Thoracic aorta (tissue), 2 donors: Measurements from ENCODE around the gene USP33. TPM values are rescaled to one million over a fixed set of nuclear protein-coding genes. Genes with fewer than 3 reads are reported as not detected.
"Not testable (repeated sequence)": the region's sequence is repeated elsewhere in the genome, so short reads cannot be mapped to it uniquely, and the experiment has no call there.

Source experiments
- ATAC-seq: fragments of 150-250 bp; one replicate; pipeline ENCODE4 v1.8.0; 2017; ENCODE audit warnings: low read depth; ENCODE audit not compliant: insufficient number of reproducible peaks, low FRiP score
- DNase-seq: peaks from one replicate; pipeline ENCODE4 v3.0.0-alpha.2; 2020; ENCODE audit warnings: low spot score
- H3K27ac ChIP-seq, 2 donors: fragments of 200-600 bp; sonication (generic); 1 replicate in 1 of 2; 2 replicates in 1 of 2; pipeline ENCODE4 v1.5.1; 2016; ENCODE audit warnings: mild to moderate bottlenecking in 2 of 2, moderate library complexity in 2 of 2
- H3K27me3 ChIP-seq: fragments of 200-600 bp; sonication (generic); replicated peaks from 2 replicates; pipeline ENCODE4 v1.6.0; 2016; ENCODE audit warnings: mild to moderate bottlenecking; ENCODE audit not compliant: insufficient read depth
- H3K36me3 ChIP-seq: fragments of 200-600 bp; sonication (generic); one replicate; pipeline ENCODE4 v1.5.1; 2016
- H3K4me1 ChIP-seq, 2 donors: fragments of 200-600 bp; sonication (generic); 1 replicate in 1 of 2; 2 replicates in 1 of 2; pipeline versions ENCODE4 v1.5.1 to v1.6.0; 2016; ENCODE audit warnings: low read depth in 2 of 2, mild to moderate bottlenecking in 1 of 2; ENCODE audit not compliant: control insufficient read depth in 1 of 2
- H3K4me3 ChIP-seq: fragments of 200-600 bp; sonication (generic); 2 replicates; pipeline ENCODE4 v1.5.1; 2016; ENCODE audit warnings: mild to moderate bottlenecking
- H3K9me3 ChIP-seq: fragments of 200-600 bp; sonication (generic); 2 replicates; pipeline ENCODE4 v1.5.1; 2016
- total RNA-seq, 2 donors: library from RNA; depleted of rRNA; stranded (reverse); fragments of >200 nt; gene quantifications; one replicate each; pipeline versions ENCODE4 v1.1.0 to v1.2.3, GENCODE V29; 2016
- TF ChIP-seq, protein P1 (sequence below): fragments of 200-600 bp; sonication (generic); IDR thresholded peaks from one replicate; pipeline ENCODE4 v1.5.1; 2019; ENCODE audit warnings: antibody characterized with exemption

The USP33 gene
- total RNA-seq, 2 donors from 2014 or later, result 91.3 to 122 TPM

DNA sequence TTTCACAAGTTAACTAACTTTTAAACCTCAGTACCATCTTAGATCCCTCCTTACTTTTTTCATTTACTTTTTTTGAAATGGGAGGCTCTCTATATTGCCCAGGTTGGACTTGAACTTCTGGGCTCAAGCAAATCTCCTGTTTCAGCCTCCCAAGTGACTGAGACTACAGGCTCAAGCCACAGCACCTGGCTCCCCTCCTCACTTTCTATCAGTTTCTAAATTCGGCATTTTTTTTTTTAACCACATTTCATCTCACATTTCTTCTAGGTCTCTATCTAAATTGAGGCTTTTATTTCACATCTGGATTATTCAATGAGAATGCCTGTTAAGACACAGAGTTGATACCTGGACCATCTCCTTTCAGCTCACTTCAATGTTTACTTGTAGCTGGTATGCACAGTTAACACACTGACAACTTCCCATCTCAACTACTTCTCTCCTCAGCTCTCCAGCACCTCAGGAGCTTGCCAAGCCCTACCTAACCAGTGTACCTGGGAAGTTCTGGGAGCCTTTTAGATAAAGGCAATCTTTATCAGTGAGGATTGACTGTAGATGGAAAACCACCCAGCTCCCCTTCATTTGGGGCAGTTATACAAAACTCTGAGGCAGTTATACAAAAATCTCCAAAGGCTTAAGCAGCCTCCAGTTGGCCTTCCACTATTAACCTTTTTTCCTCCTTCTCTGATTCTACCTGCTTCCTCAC lies 3.4 kb downstream of the USP33 start:
- peak overlapping the region in 1 of 2 donors; percentile 65 for H3K27ac ChIP-seq
- no peaks in the 10 kb centered on the region for H3K27me3 ChIP-seq
- ATAC-seq, result no peak
- H3K4me3 ChIP-seq, result no peak overlapping the region
- no peak for DNase-seq
- H3K9me3 ChIP-seq, result no peaks in the 10 kb centered on the region
- peaks cover 34 to 37% of the 10 kb centered on the region in 2 donors for H3K4me1 ChIP-seq
- H3K36me3 ChIP-seq, result no peaks in the 10 kb centered on the region
- TF ChIP-seq, protein P1, sequence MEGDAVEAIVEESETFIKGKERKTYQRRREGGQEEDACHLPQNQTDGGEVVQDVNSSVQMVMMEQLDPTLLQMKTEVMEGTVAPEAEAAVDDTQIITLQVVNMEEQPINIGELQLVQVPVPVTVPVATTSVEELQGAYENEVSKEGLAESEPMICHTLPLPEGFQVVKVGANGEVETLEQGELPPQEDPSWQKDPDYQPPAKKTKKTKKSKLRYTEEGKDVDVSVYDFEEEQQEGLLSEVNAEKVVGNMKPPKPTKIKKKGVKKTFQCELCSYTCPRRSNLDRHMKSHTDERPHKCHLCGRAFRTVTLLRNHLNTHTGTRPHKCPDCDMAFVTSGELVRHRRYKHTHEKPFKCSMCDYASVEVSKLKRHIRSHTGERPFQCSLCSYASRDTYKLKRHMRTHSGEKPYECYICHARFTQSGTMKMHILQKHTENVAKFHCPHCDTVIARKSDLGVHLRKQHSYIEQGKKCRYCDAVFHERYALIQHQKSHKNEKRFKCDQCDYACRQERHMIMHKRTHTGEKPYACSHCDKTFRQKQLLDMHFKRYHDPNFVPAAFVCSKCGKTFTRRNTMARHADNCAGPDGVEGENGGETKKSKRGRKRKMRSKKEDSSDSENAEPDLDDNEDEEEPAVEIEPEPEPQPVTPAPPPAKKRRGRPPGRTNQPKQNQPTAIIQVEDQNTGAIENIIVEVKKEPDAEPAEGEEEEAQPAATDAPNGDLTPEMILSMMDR, result no peak

DNA sequence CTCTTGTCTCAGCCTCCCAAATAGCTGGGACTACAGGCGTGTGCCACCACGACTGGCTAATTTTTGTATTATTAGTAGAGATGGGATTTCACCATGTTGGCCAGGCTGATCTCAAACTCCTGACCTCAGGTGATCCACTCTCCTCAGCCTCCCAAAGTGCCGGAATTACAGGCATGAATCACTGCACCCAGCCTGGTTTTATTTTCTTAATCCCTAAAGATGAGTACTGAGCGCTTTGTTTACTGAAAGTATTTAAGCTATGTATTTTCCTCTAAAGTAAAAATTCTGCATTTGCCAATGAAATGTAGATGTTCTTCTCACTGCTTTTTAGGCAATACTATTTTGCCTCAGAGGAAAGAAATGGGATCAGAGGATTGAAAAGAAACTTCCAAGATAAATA lies 10.2 kb downstream of the USP33 start:
- H3K4me3 ChIP-seq, H3K27me3 ChIP-seq, H3K27ac ChIP-seq, H3K36me3 ChIP-seq, H3K9me3 ChIP-seq, DNase-seq, ATAC-seq: not testable (repeated sequence)
- peaks cover 23 to 24% of the 10 kb centered on the region in 2 donors for H3K4me1 ChIP-seq

DNA sequence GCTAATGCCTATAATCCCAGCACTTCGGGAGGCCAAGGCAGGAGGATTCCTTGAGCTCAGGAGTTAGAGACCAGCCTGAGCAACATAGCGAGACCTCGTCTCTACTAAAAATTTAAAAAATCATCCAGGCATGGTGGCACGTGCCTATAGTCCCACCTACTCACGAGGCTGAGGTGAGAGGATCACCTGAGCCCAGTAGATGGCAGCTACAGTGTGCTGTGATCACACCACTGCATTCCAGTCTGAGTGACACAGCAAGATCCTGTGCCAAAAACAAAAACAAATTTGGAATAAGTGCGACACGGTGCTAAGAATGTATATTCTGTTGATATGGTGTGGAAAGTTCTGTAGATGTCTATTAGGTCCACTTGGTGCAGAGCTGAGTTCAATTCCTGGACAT lies 15.1 kb downstream of the USP33 start:
- no peaks in the 10 kb centered on the region for H3K27me3 ChIP-seq
- DNase-seq (no peak), ATAC-seq (no peak)
- H3K27ac ChIP-seq, result no peak overlapping the region
- H3K4me3 ChIP-seq, result no peak overlapping the region
- peaks cover 19 to 20% of the 10 kb centered on the region in 2 donors for H3K4me1 ChIP-seq
- H3K9me3 ChIP-seq, result no peaks in the 10 kb centered on the region
- H3K36me3 ChIP-seq, result peaks cover 8% of the 10 kb centered on the region
- TF ChIP-seq, protein P1, result no peak

DNA sequence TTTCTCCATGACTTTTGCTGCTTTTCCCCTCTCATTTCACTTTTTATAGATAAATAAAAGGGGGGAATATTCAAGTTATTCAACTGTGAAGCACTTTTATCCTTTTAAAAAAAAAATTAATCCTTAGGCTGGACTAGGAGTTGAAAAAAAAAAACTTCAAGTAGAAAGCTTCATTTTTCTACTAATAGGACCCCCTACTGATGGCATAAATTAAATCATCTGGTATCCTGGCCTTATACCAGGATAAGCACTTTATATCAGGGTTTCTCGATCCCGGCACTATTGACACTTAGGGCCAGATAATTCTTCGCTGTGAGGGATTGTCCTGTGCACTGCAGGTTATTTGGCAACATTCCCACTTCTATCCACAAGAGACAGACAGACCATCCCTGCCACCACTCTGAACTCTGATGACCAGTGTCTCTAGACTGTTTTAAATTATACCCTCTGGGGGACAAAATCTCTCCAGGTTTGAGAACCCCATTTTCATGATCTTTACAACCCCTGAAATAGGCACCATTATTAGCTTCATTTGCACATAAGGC lies 17.6 kb downstream of the USP33 start:
- Histone ChIP-seq H3K4me3 (no peak overlapping the region), H3K27me3 (no peaks in the 10 kb centered on the region), H3K36me3 (peaks cover 17% of the 10 kb centered on the region), H3K27ac (no peak overlapping the region), H3K9me3 (no peaks in the 10 kb centered on the region), H3K4me1 (peaks cover 4 to 5% of the 10 kb centered on the region in 2 donors)
- DNase-seq, result no peak
- TF ChIP-seq, protein P1, result no peak
- no peak for ATAC-seq

DNA sequence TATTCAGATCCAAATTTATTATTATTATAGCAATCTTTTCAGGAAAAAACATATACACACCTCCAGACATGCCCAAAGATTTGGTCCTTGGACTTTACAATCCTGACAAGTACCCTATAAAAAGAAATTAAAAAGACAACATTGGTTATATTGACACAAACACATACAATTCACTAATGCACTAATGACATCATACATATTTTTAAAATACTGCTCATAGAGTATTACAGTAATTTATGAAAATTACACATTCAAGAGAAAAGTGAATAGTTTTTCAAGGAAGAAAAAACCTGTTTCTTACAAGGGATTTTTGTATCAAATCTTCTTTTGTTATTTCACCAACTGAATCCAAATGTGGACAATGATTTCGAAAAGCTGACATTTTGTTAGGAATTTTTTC lies 18.3 kb downstream of the USP33 start:
- Histone ChIP-seq H3K4me3 (no peak overlapping the region), H3K27me3 (no peaks in the 10 kb centered on the region), H3K36me3 (peaks cover 17% of the 10 kb centered on the region), H3K9me3 (no peaks in the 10 kb centered on the region), H3K4me1 (peaks cover 4 to 5% of the 10 kb centered on the region in 2 donors), H3K27ac (no peak overlapping the region)
- TF ChIP-seq, protein P1, result no peak
- ATAC-seq, result no peak
- DNase-seq, result no peak
